Dermis microvascular lymphatic vessel endothelial cell (primary cell): ENCODE results near the gene TEKT5. TPM values are rescaled to one million over a fixed set of nuclear protein-coding genes. Genes with fewer than 3 reads are reported as not detected.
"Not testable (repeated sequence)": the region's sequence is repeated elsewhere in the genome, so short reads cannot be mapped to it uniquely, and the experiment has no call there.

Experiments
- DNase-seq, 2 donors: peaks; one replicate each; pipeline versions ENCODE4 v3.0.0 to v3.0.0-alpha.2; 2010; ENCODE audit warnings: low read depth in 2 of 2
- total RNA-seq: library from RNA; depleted of rRNA; stranded (reverse); fragments of >200 nt; gene quantifications from 2 replicates; pipeline ENCODE4 v1.2.1, GENCODE V29; 2014

TEKT5 gene
- total RNA-seq, 1 donor from 2014 or later = not detected

DNA sequence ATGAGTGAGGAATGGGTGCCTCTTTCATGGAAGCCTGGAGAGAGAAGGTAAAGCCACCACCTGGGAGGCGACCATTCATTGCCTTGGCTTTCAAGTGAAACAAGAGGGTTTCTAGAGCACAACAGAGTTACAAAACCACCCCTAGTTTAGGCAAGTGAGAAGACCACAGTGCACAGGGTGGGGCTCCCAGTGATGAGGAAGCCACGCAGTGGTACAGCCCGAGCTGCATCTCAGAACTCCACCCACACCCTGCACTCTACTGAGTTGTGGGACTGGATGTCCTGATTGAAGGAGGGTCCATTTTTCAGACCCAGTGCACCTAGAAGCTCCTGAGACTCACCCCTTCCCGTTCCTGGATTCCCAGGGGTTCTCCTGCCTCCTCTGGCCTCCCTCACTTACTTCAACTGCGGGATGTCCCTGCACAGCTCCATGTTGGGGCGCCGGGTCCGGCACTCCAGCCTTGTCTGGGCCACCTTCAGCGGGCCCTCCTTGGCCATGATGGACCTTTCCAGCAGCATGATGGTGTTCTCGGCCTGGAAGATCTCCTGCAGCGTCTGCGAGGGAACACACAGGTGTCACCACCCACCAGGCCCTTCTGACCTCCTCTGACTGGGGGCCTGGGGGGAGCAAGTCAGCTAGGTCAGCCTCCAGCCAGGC is 59.2 kb downstream of the TEKT5 start:
- DNase-seq = no peak

DNA sequence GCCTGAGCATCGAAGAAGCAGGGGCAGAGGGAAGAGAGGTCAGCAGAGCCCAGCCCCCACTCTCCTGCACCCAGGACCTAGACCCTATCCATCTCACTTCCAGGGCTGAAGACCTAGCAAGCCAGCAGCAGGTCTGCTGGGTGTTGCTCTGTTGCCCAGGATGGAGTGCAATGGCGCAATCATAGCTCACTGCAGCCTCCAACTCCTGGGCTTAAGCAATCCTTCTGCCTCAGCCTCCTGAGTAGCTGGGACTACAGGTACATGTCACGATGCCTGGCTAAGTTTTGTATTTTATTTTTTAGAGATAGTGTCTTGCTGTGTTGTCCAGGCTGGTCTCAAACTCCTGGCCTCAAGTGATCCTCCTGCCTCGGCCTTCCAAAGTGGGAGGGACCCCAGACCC is 61.3 kb downstream of the TEKT5 start:
- not testable (repeated sequence) for DNase-seq

DNA sequence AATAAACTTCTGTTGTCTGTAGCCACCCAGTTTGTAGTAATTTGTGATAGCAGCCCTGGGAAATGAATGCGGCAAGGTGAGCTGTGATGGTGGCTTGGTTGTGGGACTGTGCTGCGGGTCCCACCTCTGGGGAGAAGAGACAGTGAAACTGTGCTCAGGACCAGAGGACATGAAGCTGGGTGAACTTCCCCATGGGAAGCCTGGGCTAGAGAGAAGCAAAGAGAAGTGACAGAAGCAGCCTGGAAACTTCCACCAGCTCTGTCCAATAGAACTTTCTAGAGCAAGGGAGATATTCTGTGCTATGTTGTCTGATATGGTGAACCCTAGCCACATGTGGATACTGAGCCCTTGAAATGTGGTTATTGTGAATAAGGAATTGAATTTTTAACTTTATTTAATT is 62.8 kb downstream of the TEKT5 start:
- no peak for DNase-seq

DNA sequence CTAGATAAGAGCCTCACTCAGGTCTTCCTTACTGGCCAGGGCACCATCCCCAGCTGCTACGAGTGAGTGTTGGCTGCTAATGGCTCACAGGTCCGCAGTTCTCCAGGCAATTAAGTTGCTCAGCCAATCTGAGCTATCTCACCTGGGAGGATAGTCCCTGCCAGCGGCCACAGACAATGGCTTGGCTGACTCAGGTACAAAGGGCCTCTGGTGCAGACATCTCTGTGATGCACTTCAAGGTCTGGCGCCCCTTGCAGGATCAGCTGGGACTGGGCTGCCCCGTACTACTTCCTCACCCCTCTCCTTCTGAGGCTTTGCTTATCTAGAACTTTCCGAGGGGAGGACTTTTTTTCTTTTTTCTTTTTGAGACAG is 65.2 kb downstream of the TEKT5 start:
- DNase-seq = no peak

DNA sequence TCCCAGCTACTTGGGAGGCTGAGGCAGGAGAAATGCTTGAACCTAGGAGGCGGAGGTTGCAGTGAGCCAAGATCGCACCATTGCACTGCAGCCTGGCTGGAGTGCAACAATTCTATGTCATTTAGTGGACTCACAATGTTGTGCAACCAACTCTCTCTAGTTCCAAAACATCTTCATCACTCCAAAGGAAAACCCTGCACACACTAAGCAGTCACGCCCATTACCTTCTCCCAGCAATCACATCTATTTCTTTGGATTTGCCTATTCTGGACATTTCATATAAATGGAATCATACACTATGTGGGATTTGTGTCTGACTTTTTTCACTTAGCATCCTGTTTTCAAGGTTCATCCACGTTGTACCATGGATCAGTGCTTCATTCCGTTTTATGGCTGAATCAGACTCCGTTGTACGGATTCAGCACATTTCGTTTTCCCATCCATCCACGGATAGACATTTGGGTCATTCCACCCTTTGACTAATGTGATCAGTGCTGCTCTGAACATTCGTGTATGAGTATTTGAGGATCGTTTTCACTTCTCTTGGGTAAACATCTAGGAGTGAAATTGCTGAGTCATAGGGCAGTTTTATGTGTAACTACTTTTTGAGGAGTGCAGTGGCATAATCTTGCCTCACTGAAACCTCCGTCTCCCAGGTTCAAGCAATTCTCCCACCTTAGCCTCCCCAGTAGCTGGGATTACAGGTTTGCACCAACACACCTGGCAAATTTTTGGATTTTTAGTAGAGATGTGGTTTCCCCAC is 69.0 kb downstream of the TEKT5 start:
- DNase-seq = no peak

DNA sequence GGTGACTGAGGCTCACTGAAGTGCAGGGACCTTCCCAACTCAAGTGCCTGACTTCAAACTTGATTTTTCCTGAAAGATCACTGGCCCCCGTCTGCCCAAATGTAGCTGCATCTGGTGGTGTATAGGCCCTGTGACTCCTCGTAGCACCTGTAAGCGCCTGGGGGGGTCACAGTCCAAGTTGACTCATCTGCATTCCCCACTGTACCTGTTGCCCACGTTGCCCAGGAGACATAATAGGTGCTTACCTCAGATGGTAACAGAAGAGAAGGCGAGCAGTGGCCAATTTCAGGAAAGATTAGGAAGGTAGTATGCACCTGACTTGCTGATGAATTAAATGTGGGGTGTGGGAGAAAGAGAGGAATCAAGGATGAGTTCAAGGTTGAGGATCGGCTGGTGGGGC is 70.2 kb downstream of the TEKT5 start:
- DNase-seq = no peak

DNA sequence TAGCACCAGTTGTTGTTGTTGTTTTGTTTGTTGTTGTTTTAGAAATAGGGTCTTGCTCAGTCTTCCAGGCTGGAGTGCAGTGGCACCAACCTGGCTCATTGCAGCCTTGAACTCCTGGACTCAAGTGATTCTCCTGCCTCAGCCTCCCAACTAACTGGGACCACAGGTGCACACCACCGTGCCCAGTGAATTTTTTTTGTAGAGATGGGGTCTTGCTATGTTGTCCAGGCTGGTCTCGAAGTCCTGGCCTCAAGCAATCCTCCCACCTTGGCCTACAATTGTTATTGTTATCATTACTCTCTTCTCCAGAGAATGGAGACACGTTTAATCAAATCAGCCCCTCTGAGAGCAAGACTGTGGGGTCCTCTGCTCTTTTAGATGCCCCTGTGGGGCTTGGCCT is 71.7 kb downstream of the TEKT5 start:
- DNase-seq = no peak

DNA sequence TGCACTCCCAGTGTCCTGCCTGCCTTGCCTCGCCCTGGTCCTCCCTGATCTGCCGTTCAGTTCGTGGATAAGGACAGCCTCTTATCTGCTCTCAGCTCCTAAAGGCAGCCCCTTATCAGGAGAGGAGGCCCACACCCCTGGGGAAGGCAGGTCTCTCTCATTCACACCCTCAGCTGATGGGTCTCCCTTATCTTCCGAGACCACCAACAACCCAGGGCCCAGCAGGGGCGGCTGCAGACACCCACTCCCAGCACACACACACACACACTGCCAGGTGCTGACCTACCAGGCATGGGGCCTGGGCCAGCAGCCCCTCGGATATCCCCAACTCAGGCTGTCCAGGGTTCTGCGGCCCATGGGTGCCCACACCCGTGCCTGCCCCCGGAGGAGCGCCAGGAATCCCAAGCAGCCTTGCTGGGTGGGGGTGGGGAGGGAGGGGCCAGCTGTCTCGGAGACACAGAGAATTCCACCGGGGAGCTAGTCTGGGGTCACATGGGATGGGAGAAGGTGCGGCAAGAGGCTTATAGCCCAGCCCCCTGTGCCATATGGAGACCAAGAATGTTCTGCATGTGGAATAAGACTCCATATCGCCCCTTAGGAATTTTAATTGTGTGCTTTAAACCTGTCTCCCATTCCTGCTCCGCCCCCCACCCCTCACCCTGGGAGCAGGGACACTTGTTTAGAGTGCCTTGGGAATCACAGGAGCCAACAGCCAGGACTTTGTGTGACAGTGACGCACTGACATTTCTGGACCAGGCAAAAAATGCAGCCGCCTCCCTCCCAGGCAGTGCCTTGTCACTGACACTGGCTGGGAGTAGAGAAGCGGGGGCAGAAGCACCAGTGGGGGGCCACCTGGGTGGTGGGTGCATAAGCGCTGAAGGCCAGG is 72.5 kb downstream of the TEKT5 start:
- no peak for DNase-seq

DNA sequence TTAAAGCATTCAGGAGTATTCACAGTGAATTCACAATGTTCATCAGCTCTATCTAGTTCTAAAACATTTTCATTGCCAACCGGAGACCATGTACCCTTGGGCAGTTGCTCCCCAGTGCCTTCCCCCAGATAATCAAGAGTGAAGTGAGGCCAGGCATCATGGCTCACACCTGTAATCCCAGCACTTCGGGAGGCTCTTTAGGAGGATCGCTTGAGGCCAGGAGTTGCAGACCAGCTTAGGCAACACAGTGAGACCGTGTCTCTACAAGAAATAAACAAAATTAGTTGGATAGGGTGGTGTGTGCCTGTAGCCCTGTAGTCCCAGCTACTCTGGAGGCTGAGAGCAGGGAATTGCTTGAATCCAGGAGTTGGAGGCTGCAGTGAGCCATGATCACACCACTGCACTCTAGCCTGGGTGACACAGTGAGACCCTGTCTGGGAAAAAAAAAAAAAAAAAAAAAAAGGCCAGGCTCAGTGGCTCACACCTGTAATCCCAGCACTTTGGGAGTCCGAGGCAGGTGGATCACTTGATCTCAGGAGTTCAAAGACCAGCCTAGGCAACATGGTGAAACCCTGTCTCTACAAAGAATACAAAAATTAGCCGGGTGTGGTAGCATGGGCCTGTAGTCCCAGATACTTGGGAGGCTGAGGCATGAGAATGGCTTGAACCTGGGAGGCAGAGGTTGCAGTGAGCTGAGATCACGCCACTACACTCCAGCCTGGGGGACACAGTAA is 73.3 kb downstream of the TEKT5 start:
- not testable (repeated sequence) for DNase-seq

DNA sequence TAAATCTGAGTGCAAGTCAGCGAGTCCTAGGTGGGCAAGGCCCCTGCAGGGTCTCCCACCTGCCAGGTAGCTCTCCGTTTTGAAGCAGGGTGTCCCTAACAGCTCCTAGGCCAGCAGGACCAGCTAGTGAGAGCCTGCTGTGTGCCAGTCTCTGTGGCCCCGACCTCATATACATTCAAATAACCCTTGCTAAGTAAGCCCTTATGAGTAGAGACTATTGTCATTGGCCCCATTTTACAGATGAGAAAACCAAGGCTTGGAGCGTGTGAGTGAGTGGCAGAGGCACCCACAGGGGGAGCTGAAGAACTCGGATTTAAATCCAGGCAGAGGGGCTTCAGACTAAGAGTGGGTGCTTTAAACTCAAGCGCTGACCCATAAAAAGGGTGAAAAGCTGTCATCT is 74.6 kb downstream of the TEKT5 start:
- no peak for DNase-seq

DNA sequence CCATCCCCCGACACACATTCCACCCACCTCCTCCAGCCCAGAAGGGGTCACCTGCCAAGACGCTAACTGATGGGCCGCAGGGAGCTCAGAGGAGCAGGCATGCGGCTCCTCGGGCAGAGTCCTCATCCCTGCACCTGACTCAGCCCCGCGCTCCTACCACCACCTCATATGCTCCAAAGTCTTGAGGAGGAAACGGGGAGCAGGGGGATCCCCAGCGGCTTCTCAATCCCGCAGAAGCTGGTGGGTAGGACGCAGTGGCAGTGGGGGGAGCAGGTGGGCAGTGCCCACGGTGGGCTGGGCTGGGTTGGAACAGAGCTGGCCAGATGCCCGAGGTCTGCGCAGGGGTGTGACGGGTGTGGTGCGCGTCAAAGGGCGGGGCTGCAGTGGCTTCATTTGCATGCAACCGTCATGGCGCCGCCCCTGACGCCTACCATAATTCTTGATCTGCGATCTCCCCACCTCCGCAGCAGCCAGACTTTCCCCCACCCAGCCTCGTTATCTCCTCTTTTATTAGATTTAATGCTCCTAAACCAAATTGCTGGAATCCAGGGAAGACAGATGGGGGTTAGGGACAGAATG is 75.4 kb downstream of the TEKT5 start:
- DNase-seq = no peak

DNA sequence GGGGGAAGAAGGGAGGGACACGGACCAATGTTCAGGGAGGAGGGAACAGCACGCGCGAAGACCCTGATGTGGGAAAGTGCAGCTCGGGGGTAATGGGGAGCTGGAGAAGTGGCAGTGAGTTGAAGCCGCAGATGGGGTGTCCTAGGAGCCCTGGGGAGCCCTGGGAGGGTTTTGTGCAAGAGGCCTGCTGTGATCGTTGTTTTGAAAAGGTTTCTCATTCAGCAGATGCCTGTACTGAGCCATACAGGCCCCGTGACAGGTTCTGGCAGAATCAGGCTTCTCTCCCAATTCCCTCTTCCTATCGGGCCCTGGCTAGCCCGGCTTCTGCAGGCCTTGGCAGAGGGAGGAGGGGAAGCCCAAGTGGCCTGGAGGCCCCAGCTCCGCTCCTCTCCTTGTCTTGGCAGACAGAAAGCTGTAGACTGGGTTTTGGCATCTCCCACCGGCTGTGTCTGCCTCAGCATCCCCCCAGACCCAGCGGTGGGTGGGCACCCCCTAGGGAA is 76.0 kb downstream of the TEKT5 start:
- no peak for DNase-seq

DNA sequence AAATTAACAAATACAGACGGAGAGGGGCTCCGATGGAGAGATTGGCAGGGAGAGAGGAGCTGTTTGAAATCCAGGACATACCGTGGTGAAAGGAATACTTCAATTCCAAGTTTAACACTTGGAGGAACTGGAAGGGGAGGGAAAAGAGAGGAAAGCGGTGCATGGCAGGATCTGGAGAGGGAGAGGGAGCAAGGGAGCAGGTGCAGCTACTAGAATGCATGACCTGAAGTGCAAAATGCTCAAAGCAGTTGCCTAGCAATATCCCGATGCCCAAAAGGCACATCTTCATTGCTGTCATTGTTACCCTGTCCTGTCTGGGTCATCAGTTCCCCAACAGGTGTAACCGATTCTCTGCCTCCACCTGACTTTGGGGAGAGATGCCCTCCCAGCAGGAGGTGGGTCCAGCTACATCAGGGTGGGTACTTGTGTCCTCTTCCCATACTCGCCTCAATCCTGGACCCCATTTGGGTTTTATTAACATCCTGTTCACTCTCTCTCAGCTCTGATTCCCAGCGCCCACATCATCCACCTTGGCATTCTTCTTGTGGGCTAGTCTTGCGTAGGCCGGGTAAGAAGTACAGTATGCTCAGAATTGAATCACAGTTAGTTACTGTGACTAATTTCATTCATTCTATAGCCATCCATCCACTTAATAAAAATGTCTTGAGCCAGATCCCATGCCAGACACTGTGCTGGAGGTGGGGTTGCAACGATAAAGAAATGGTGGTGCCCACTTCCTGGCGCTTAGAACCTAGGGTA is 76.9 kb downstream of the TEKT5 start:
- no peak for DNase-seq

DNA sequence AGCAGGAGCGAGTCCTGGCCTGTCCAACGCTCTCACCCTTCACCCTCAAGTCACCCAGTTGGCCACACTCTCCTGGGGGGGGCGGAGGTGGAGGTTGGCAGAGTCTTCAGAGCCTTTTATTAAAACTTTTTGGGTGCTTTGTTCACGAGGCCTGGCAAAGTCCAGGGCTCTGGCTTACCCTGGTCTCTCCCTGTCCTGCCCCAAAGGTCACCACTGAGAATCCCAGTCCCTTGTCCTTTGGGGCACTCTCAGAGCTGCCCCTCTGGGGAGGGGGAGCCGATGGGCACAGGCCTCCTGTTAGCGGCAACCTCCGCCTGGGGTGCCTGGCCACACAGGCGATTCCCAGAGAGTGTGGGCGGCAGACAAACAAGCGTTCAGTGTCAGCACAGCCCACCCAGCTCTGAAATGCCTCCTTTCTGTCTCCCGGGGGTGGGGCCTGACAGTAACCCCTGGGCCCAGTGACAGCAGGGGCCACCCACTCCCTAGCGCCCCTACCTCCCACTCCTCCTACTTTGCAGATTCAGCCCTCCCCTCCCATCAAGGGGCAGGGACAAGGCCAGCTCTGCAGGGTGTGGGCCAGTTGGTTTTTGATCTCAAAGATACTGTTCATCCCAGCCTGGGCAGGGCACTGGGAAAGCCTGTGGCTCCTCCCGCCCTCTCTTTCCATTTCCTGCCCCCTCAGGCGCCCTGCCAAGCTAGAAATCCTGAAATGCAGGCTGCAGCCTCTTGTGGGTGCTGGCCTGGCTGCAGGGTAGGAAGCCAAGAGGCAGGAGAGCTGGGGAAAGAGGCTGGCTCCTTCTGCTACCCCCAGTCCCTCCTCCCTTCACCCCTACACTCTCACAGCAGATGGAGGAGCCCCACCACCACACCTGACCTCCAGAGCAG is 77.7 kb downstream of the TEKT5 start:
- peak in 1 of 2 donors; percentile 24 for DNase-seq

DNA sequence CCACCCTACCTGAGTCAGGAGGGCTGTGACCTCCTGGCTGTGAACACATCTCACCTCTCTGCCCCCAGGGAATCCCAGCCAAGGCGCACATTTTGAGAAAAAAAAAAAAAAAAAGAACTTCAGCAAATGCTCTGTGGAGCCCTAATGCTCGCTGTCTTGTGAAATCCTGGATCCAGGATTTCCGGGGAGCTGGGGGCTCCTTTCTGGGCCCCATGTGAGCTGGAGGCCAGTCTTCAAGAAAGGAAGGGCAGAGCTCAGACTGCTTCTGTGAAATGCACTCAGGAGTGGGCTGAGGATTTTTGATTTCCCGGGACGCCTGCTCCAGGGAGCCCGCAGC is 78.3 kb downstream of the TEKT5 start:
- DNase-seq = no peak

DNA sequence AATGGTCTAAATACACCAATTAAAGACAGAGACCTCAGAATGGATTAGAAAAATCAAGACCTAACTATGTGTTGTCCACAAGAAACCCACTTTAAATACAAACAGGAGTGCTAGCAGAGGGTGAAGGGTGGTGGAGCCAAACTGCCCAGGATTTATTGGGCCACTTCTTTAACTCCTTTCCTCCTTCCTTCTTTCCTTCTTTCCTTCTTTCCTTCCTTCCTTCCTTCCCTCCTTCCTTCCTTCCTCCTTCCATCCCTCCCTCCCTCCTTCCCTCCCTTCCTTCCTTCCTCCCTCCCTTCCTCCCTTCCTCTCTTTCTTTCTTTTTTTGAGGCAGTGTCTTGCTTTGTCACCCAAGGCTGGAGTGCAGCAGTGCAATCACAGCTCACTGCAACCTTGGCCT is 80.0 kb downstream of the TEKT5 start:
- no peak for DNase-seq

DNA sequence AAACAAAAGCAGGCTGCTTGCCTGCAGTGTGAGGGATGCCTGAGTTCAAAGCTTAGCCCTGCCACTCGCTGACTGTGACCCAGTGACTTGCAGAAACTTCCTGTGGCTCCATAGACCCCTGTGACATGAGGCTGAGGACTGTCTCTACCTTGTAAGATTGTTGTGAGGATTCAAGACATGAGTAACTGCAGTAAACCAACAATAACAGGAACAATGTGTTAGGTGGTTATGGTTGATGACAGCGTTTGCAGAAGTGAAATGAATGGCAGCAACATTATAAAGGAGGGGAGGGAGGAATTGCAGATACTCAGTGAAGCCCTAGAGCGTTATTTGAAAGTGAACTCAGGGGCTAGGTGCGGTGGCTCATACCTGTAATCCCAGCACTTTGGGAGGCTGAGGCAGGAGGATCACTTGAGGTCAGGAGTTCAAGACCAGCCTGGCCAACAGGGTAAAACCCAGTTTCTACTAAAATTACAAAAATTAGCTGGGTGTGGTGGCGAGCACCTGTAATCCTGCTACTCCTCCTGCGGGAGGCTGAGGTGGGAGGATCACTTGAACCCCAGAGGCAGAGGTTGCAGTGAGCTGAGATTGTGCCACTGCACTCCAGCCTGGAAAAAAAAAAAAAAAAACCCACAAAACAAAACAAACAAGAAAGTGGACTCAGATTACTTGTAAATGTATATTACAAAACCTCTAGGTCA is 80.8 kb downstream of the TEKT5 start:
- DNase-seq = no peak

DNA sequence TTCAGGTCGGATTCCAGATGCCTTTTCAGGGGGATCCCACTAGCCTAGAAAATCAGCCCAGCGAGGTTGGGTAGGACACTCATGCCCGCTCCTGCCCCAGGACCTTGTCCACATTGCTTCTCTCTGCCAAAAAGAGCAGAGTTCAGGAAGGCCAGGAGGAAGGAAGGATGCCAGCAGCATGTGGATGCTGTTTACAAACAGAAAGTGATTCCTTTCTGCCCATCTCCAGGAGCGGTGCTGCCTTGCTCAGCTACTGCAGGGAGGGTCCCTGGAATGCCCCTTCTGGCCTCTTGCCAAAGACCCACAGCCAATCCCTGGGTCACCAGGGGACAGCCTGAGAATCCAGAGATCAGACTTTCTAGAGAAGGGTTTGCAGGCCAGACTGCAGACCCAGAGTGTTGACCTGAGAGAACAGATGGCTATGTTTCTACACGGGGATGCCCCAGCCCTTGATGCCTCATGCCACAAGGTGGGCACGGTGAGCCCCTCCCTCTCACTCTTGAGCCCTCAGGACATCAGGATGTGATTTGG is 82.0 kb downstream of the TEKT5 start:
- peak in 1 of 2 donors; percentile 12 for DNase-seq
